ENCODE results near the gene GIN1.
A peak's percentile ranks its signal among the peaks of the same experiment; 100 is the strongest.

Gene GIN1

DNA sequence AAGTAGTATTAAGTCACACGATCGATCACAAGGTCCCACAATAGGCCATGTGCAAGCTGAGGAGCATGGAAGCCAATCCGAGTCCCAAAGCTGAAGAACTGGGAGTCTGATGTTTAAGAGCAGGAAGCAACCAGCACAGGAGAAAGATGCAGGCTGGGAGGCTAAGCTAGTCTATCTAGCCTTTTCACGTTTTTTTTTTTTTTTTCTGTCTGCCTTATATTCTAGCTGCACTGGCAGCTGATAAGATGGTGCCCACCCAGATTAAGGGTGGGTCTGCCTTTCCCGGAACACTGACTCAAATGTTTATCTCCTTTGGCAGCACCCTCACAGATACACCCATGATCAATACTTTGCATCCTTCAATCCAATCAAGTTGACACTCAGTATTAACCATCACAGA lies 6.6 kb upstream of the GIN1 start:
- in situ Hi-C loops (cut with HindIII; ENCODE audit: low sequenced_read_pairs) = no loop called here
- no peak overlapping the region for H3K4me3 ChIP-seq (ENCODE audit: low read depth, low read length)
- no peak for DNase-seq (ENCODE audit: low read depth, low spot score)
- TF ChIP-seq, protein P1, sequence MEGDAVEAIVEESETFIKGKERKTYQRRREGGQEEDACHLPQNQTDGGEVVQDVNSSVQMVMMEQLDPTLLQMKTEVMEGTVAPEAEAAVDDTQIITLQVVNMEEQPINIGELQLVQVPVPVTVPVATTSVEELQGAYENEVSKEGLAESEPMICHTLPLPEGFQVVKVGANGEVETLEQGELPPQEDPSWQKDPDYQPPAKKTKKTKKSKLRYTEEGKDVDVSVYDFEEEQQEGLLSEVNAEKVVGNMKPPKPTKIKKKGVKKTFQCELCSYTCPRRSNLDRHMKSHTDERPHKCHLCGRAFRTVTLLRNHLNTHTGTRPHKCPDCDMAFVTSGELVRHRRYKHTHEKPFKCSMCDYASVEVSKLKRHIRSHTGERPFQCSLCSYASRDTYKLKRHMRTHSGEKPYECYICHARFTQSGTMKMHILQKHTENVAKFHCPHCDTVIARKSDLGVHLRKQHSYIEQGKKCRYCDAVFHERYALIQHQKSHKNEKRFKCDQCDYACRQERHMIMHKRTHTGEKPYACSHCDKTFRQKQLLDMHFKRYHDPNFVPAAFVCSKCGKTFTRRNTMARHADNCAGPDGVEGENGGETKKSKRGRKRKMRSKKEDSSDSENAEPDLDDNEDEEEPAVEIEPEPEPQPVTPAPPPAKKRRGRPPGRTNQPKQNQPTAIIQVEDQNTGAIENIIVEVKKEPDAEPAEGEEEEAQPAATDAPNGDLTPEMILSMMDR (IDR thresholded peaks at IDR 0.05; ENCODE audit: low read depth, low read length) = no peak

DNA sequence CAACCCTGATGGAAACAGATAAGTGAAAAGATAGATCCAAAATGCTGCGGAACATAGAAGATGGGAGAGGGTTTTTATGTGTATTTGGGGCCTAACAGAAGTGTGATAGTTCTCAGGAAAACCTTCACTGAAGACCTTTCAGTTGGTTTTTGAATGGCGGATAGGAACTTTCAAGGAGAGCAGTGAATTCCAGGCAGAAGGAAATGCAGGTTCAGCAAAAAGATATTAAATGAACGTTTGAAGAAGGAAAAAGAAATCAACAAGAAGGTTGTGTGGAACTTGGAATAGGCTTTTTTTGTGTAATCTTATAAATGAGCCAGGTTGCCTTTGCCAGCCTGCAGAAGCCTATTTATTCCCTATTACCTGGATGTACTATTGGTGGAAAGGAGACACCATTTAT lies 2.3 kb upstream of the GIN1 start:
- TF ChIP-seq, protein P1 (IDR thresholded peaks at IDR 0.05; ENCODE audit: low read depth, low read length) = no peak
- no peak overlapping the region for H3K4me3 ChIP-seq (ENCODE audit: low read depth, low read length)
- in situ Hi-C loops (cut with HindIII; ENCODE audit: low sequenced_read_pairs) = no loop called here
- no peak for DNase-seq (ENCODE audit: low read depth, low spot score)

DNA sequence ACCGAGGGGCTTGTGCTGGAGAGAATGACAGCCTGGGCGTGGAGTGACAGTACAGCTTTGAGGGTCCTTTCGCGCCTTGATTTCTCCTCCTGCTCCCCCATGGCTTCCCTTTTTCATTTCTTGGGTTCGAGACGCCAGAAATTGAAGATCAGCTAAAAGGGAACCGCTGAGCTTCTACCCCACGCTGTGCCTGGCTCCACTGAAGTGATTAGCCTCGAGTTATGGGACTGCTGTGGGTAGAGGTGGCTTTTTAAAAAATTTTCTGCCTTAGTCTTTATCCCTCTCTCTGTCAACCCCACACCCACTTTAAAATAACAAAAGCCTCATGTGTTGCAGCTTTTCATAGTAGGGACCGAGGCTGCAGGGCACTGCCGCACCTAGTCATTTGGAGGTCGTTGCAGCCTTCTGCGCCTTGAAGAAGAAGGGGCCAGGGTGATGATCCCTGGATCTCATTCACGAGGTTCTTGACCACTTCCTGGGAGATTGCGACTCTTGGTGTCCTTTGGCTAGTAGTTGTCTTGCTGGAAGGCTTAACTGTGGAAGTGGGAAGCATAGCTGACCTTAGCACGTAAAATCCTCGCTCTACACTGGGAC lies 766 bp upstream of the GIN1 start:
- H3K4me3 ChIP-seq (ENCODE audit: low read depth, low read length) = peak overlapping the region; percentile 79
- TF ChIP-seq, protein P1 (IDR thresholded peaks at IDR 0.05; ENCODE audit: low read depth, low read length) = no peak
- in situ Hi-C loops (cut with HindIII; ENCODE audit: low sequenced_read_pairs) = no loop called here
- peak; percentile 9 for DNase-seq (ENCODE audit: low read depth, low spot score)

DNA sequence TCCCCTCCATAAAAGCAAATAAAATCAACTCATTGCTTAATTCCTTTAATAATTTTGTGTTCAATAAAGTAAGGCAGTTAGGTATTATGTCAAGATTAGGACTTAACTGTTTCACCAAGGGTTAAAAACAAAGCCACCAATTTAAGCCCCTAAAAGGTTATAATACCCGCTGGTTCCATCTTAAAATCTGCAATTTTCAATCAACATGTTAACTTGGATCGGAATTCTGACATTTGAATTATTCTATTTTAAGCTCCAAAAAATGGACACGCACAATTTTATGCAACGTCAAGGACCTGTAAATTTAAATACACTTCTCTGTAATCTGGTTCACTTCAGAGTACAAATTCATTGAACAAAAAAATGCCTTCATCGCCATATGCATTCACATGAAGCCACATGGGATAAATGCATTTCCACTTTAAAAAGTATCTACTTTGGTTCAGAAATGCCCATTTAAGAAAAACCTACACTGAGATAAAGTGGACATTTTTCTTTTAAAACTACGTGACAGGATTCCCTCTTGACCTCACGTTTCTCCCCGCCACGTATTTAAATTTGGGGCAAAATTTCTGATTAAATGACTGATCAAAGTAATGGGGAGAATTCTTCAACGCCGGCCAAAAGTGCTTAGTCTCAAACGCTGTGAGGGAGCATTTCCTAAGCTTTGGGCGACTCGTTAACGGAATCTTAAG lies 721 bp downstream of the GIN1 start:
- no peak for DNase-seq (ENCODE audit: low read depth, low spot score)
- in situ Hi-C loops (cut with HindIII; ENCODE audit: low sequenced_read_pairs) = no loop called here
- TF ChIP-seq, protein P1 (IDR thresholded peaks at IDR 0.05; ENCODE audit: low read depth, low read length) = no peak
- H3K4me3 ChIP-seq (ENCODE audit: low read depth, low read length) = peak overlapping the region; percentile 79

DNA sequence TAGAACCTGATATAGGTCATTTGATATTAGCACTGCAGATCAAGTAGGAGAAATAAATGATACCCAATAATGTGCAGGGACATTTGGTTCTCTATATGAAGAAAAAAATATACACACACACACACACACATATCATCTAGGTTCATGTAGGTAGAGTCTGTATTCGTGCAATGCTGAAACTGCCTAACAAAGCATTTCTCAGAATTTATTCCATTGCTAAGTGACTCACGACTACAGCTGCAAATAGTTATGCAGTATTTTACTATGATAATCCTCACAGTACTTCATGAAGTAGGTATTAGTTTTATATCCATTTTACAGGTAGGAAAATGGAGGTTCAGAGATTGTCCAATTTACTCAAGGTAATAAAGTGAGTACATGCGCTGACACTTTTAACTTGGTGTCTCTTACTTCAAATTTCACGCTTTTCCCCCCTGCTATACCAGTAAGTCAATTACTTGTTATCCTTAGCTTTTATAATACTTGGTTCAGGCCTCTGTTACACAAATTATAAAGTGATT lies 2.4 kb downstream of the GIN1 start:
- TF ChIP-seq, protein P1 (IDR thresholded peaks at IDR 0.05; ENCODE audit: low read depth, low read length) = no peak
- no peak overlapping the region for H3K4me3 ChIP-seq (ENCODE audit: low read depth, low read length)
- in situ Hi-C loops (cut with HindIII; ENCODE audit: low sequenced_read_pairs) = no loop called here
- DNase-seq (ENCODE audit: low read depth, low spot score) = no peak

DNA sequence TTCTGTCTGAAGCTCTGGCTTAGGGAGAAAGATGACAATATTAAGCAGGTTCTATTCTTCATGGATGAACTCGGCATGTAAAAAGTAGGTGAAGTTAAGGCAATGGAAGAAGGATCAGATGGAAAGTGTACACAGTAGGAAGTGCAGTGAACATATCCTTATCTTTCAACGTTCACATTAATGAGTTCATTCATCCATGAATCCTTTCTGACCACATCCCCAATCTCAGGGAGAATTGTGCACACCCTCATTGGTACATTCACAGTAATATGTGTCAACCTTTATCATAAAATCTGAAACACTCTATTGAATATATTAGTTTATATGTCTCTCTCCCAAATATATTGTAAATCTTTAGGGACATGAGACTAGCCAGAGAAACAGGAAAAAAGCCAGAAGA lies 5.5 kb downstream of the GIN1 start:
- TF ChIP-seq, protein P1 (IDR thresholded peaks at IDR 0.05; ENCODE audit: low read depth, low read length) = no peak
- DNase-seq (ENCODE audit: low read depth, low spot score) = peak; percentile 16
- no peak overlapping the region for H3K4me3 ChIP-seq (ENCODE audit: low read depth, low read length)
- in situ Hi-C loops (cut with HindIII; ENCODE audit: low sequenced_read_pairs) = no loop called here

All from astrocyte of the spinal cord (primary cell).